A673 (cell line): ENCODE measurements around the gene TFIP11. TPM values are rescaled to one million over a fixed set of nuclear protein-coding genes. Genes with fewer than 3 reads are reported as not detected.

Experiments
- BruUV-seq: library from RNA; stranded (reverse); fragments of 400-500 nt; replicated peaks from 2 replicates; lab custom pipeline; 2021; lab: Mats Ljungman, UMichigan
- CTCF ChIA-PET: fragments of 300-600 bp; sonication (Branson Sonifier 250); formaldehyde crosslinking; loops from one replicate; lab custom pipeline; 2022; ENCODE audit warnings: antibody characterized with exemption; lab: Charles Lee
- POLR2A ChIA-PET: fragments of 300-600 bp; sonication (Branson Sonifier 250); formaldehyde crosslinking; loops from one replicate; lab custom pipeline; 2022; ENCODE audit warnings: antibody characterized with exemption; ENCODE audit not compliant: low non-redundant PET; lab: Charles Lee
- DNase-seq: peaks from one replicate; pipeline ENCODE4 v3.0.0-alpha.2; 2015; ENCODE audit warnings: low spot score
- H3K27ac ChIP-seq: fragments of 200-600 bp; sonication (generic); 2 replicates; pipeline ENCODE4 v1.5.1; 2016; ENCODE audit warnings: mixed run types, low read depth, mild to moderate bottlenecking, mixed read lengths, antibody characterized with exemption, low read length; ENCODE audit not compliant: poor library complexity, severe bottlenecking
- H3K27me3 ChIP-seq: fragments of 200-600 bp; sonication (generic); replicated peaks from 2 replicates; pipeline ENCODE4 v1.6.1; 2017; ENCODE audit warnings: mixed run types, low read depth, mild to moderate bottlenecking, mixed read lengths, antibody characterized with exemption, low read length; ENCODE audit not compliant: insufficient read depth, poor library complexity
- H3K36me3 ChIP-seq: fragments of 200-600 bp; sonication (generic); 2 replicates; pipeline ENCODE4 v1.6.1; 2016; ENCODE audit warnings: mixed run types, mild to moderate bottlenecking, mixed read lengths, antibody characterized with exemption, low read length; ENCODE audit not compliant: insufficient read depth, poor library complexity, severe bottlenecking
- H3K4me1 ChIP-seq: fragments of 200-600 bp; sonication (generic); 2 replicates; pipeline ENCODE4 v1.6.1; 2017; ENCODE audit warnings: mixed run types, mild to moderate bottlenecking, mixed read lengths, antibody characterized with exemption, low read length; ENCODE audit not compliant: insufficient read depth, poor library complexity, severe bottlenecking
- H3K4me3 ChIP-seq: fragments of 200-600 bp; sonication (generic); 2 replicates; pipeline ENCODE4 v1.5.1; 2016; ENCODE audit warnings: low read depth, mixed run types, mild to moderate bottlenecking, mixed read lengths, low read length; ENCODE audit not compliant: poor library complexity, severe bottlenecking
- H3K9me3 ChIP-seq: fragments of 200-600 bp; sonication (generic); 2 replicates; pipeline ENCODE4 v1.6.1; 2016; ENCODE audit warnings: mixed run types, low read depth, mild to moderate bottlenecking, mixed read lengths, antibody characterized with exemption, low read length; ENCODE audit not compliant: poor library complexity, severe bottlenecking
- CTCF ChIP-seq: fragments of 300-800, 200-600 bp; sonication (generic); conservative IDR thresholded peaks from 2 replicates; pipeline ENCODE4 v1.5.1; 2017; ENCODE audit warnings: low read depth, mild to moderate bottlenecking, antibody characterized with exemption, low read length, moderate library complexity, mixed read lengths
- EZH2 ChIP-seq: fragments of 200-600 bp; sonication (generic); IDR thresholded peaks from 2 replicates; pipeline ENCODE4 v1.6.1; 2017; ENCODE audit warnings: borderline replicate concordance, low read depth, mild to moderate bottlenecking, mixed read lengths, antibody characterized with exemption, low read length; ENCODE audit not compliant: poor library complexity, severe bottlenecking
- intact Hi-C: fragments of 100-400 bp; cut with micrococcal nuclease; formaldehyde crosslinking; loops from one replicate; pipeline ENCODE4 v1.10.0; 2022; ENCODE audit not compliant: unreplicated experiment
- total RNA-seq: library from RNA; stranded (reverse); gene quantifications from 2 replicates; pipeline ENCODE4 v1.2.3, GENCODE V29; 2021

Gene TFIP11
- total RNA-seq, 1 experiment from 2014 or later: 46.4 TPM

- no peaks in the 10 kb centered on the region for H3K9me3 ChIP-seq
- DNase-seq: no peak
- no peaks in the 10 kb centered on the region for H3K4me1 ChIP-seq
- no peaks in the 10 kb centered on the region for H3K27me3 ChIP-seq
- no peaks in the 10 kb centered on the region for H3K36me3 ChIP-seq
- intact Hi-C loops: no loop called here
- BruUV-seq: no TSS peak
- ChIA-PET CTCF (no interaction called here), POLR2A (no interaction called here)
- no peak overlapping the region for H3K4me3 ChIP-seq
- TF ChIP-seq CTCF (no peak), EZH2 (no peak)
- H3K27ac ChIP-seq: no peak overlapping the region
Measured at GRCh38 chr22:26545385-26545784, 33.1 kb upstream of the TFIP11 start.

- no peak for DNase-seq
- Histone ChIP-seq H3K27me3 (no peaks in the 10 kb centered on the region), H3K36me3 (no peaks in the 10 kb centered on the region), H3K27ac (no peak overlapping the region), H3K9me3 (no peaks in the 10 kb centered on the region), H3K4me3 (no peak overlapping the region), H3K4me1 (no peaks in the 10 kb centered on the region)
- POLR2A ChIA-PET: no interaction called here
- BruUV-seq: no TSS peak
- intact Hi-C loops: no loop called here
- CTCF ChIA-PET: no interaction called here
- no peak for TF ChIP-seq EZH2
- TF ChIP-seq CTCF: no peak
Measured at GRCh38 chr22:26544489-26544888, 32.2 kb upstream of the TFIP11 start.

GRCh38 chr22:26542831-26543230 lies 30.6 kb upstream of the TFIP11 start:
- Histone ChIP-seq H3K9me3 (no peaks in the 10 kb centered on the region), H3K4me3 (no peak overlapping the region), H3K27me3 (no peaks in the 10 kb centered on the region), H3K36me3 (no peaks in the 10 kb centered on the region), H3K4me1 (no peaks in the 10 kb centered on the region), H3K27ac (no peak overlapping the region)
- intact Hi-C loops: no loop called here
- ChIA-PET CTCF (no interaction called here), POLR2A (no interaction called here)
- no TSS peak for BruUV-seq
- TF ChIP-seq EZH2 (no peak), CTCF (no peak)
- DNase-seq: no peak
